DMS 273 (cell line): ENCODE results near the gene ATP8B1.

Experiments used
- DNase-seq: peaks from one replicate; lab custom pipeline; 2025; ENCODE audit not compliant: unreplicated experiment; lab: John Stamatoyannopoulos, UW

Gene ATP8B1

DNA sequence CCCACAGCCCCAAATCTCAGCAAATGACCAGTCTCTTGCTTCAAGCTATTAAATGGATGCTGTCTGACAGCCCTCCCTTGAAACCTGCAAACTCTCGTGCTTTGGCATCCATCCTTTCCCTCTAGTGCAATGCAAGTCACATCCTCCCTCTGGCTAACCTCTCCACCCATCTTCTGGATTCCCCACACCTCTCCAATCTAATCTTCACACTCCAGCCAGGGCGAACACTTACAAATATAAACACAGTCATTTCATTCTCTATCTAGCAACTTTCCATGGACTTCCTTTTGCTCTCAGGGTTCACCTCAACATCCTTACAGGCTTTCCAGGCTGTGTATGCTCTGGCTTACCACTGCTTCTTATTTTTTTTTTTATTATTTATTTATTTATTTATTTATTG, 171.4 kb downstream of the ATP8B1 start:
- no peak for DNase-seq

DNA sequence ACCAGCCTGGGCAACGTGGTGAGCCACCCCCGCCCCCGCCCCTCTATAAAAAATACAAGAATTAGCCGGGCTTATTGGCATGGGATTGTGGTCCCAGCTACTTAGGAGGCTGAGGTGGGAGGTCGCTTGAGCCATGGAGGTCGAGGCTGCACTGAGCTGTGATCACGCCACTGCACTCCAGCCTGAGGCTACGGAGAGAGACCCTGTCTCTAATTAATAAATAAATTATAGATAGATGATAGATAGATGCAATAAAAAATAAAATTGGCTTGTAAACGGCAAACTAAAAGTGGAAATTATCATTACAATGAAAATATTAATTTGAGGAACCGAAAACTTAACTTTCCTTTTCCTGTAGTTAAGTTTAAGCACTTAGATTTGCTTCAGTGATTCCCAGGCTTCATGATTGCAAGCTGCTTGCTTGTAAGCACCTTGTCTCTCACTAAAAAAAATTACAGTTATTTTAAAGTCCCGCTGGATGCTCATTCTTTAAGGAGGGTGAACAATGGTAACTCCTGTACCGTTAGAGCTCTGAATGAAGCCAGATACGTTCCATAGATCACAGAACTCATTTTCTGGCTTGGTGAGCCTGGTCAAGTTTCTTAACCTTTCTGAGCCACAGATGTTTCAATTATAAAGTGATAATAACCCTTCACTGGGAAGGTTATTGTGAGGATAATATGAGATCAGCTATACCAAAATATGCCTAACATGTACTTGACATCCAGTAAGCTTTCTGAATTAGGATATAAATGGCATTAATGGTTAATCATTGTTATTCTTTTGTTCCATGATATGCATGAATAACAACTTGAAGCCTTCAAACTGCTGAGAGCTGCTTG, 172.1 kb downstream of the ATP8B1 start:
- DNase-seq, result peak; percentile 18

DNA sequence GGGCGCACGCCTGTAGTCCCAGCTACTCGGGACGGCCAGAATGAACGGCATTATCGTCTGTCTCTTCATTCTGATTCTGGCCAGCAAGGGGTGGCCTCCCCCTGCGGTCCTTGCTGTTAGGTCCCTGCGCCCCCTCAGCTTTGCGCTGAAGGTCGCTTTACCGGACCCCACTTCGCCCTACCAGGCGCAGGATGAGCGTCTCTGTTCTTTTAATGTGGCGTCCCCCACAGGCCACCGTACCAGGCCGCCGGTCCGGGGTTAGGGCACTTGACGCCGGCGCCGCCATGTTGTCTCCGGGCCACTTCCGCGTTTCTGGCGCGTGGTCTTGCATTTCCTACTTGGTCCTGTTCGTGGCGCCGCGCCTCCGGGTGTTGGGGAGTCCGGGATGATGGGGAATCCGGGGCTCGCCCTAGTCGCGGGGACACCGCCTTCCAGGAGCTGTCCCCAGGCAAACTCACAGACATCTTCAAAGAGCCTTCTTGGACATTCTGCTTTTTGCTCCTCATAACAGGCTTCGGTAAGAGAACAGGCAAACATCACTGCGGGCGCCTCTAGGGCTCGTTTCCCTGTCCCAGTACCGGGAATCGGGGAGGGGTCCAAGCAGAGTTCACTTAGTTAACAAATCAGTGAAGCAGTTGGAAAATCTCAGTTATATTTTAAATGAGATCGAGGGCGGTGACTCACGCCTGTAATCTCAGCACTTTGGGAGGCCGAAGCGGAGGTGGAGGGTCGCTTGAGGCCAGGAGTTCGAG, 172.9 kb downstream of the ATP8B1 start:
- peak; percentile 98 for DNase-seq

DNA sequence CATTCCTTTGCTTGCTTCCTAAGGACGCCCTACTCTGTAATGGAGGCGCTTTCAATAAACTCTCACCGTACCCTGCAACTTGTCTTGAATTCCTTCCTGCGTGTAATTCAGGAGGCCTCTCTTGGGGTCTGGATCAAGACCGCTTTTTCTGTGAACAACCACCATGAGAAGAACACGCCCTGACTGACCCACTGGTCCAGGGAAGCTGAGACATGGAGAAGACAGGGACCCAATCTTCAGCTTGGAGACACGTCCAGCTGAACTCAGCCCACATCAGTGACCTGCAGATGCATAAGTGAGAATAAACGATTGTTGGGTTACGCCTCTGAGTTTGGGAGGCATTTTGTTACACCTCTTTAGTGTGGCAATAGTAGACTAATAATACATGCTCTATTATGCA, 173.7 kb downstream of the ATP8B1 start:
- DNase-seq, result peak; percentile 38

DNA sequence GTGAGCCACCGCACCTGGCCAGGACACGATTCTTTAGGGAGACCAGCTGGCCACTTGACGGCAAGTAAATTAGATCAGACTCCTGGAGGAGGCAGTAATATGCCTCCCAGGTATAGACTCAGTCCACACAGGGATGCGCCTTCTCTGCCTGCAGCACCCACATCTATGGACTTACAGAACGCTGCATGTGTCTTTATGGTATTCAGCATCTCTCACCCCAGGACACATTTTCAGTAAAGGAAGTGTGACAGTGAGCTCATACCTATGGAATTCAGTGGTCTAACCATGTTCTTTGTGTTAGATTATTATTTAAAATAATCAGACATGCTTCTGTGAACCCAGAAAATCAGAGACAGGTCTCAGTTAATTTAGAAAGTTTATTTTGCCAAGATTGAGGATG, 175.6 kb downstream of the ATP8B1 start:
- DNase-seq, result no peak

DNA sequence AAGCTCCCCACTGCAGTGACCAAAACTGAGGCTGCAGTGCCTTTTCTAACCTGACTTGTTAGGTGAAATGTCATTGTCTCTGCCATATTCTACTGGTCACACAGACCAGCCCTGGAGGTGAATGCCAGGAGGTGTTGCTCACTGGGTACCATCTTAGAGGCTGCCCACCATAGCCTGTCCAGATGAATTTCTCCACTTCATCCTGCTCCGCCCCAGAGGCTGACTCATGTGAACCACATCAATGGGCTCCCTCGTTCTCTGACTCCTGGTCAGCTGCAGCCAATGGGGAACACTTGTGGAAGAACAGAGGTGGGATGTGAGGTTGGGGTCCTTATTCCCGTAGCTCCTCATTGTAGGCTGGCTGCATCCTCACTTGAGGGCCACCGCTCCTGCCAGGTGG, 178.1 kb downstream of the ATP8B1 start:
- DNase-seq, result no peak

DNA sequence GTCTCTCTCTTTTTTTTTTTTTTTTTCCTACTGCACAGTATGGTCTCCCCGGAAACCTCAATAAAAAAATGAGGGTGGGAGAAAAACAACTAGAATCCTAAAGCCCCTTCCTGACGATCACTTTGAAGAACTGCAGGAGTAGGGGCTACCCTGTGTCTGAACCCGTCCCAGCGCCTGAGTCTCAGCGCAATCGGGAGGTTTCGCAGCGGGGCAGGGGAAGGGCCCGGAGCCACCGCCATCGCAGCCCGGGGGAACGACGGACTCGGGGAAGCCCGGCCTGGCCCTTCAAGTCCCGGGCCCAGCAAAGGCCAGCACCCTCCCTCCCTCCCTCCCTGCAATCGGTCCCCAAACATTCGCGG, 181.9 kb downstream of the ATP8B1 start:
- peak; percentile 58 for DNase-seq

DNA sequence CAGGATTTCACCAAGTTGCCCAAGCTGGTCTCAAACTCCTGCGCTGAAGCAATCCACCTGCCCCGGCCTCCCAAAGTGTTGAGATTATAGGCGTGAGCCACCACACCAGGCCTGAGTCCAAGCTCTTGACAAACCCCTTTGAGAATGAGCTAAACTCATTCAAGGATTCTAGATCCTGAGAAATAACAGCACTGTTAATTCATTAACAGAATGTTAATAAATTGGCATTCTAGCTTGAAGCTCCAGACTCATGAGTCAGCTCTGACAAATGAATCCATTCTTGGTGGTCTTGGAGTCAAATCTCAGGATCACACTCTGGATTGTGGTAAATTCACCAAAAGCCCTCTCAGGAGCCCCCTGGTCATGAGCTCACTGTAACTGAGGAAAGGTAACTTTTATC, 183.2 kb downstream of the ATP8B1 start:
- no peak for DNase-seq

DNA sequence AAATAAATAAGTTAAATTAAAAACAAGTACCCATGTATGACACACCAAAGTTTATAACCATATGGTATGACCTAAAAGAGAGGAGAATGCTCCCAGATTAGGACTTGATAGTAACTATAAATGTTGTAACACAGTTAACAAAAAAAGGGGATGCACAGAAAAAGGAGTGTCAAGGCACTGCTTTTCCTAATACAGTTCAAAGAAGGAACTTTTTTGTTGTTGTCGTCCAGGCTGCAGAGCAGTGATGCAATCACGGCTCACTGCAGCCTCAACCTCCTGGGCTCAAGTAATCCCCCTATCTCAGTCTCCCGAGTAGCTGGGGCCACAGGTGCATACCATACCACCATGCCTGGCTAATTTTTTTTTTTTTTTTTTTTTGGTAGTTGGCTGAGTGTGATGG, 184.2 kb downstream of the ATP8B1 start:
- DNase-seq, result no peak

DNA sequence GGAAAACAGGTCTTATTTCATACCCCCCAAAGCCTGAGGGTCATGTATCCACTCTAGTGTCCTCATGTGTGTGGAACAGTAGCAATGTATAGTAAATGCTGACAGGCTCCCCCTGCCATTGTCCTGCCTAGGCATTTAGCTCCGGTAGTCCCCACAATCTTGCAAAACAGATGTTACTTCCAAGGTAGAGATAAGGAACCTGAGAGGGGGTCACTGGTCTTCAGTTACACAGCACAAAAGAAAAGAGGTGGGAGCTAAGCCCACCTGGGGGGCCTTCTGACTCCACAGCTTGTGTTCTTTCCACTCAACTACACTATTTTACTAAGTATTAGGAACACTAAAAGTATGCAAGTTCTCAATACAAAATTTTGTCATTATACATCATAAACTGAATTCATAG, 199.2 kb downstream of the ATP8B1 start:
- DNase-seq, result no peak
